Raji (cell line): ENCODE measurements around the gene SEMA4F.

Source experiments
- POLR2A ChIP-seq: IDR thresholded peaks from 2 replicates; pipeline ENCODE4 v1.6.1; 2011; ENCODE audit warnings: low read depth, low read length, control low read depth; ENCODE audit not compliant: insufficient read depth

The SEMA4F gene

GRCh38 chr2:74691929-74692328, 37.9 kb downstream of the SEMA4F start:
- no peak for TF ChIP-seq POLR2A

DNA sequence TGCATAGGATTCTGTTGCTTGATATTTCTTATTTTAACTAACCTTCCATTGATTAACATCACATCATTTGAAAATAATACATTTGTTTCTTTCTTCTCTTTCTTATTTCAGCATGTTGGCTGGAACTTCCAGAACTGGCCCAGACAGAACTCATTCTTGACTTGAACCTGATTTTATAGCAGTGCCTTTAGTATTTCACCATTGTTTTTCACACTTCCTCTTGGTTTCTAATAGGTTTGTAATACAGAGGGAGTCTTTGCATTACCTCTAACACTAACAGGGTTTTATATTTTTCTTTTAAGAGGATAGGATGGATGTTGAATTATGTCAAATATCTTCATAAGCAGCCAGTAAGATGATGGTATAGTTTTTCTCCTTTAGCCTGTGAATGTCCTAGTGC, 39.2 kb downstream of the SEMA4F start:
- no peak for TF ChIP-seq POLR2A

DNA sequence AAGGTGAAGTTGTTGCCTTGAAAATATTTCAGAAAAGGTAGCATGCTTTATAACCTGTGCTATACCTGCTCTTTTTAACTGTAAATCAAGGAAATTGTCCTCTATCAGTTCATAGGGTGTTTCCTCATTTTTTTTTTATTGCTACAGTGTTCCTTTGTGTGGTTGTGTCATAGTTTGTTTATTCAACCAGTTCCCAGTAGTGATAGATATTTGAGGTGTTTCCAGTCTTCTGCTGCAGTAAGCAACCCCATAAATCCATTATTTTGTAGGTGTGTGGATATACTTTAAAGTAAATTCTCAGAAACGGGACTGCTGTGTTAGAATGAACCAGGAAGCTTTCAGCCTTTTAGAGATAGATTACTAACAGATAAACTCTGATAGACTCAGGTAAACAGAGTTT, 39.6 kb downstream of the SEMA4F start:
- no peak for TF ChIP-seq POLR2A

GRCh38 chr2:74694281-74694680, 40.2 kb downstream of the SEMA4F start:
- no peak for TF ChIP-seq POLR2A

- no peak for TF ChIP-seq POLR2A
Measured at GRCh38 chr2:74695663-74696062, 41.6 kb downstream of the SEMA4F start.

DNA sequence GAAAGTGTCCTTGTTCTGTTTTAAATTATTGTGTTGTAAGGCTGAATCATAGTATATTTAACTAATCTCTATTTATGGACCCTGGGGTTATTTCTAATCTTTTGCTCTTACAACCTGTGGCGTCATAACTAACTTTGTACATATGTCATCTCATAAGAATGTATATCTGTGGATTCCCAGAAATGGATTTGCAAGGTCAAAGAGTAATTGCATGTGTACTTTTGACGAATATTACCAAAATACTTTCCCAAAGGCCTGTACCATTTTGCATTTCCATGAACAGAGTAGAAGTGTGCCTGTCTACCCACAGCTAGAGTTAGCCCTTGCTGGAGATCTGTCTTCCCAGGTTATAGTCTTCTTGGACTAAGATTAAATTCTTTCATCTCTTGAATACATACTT, 42.8 kb downstream of the SEMA4F start:
- TF ChIP-seq POLR2A = no peak

GRCh38 chr2:74700643-74701372, 46.8 kb downstream of the SEMA4F start:
- no peak for TF ChIP-seq POLR2A

DNA sequence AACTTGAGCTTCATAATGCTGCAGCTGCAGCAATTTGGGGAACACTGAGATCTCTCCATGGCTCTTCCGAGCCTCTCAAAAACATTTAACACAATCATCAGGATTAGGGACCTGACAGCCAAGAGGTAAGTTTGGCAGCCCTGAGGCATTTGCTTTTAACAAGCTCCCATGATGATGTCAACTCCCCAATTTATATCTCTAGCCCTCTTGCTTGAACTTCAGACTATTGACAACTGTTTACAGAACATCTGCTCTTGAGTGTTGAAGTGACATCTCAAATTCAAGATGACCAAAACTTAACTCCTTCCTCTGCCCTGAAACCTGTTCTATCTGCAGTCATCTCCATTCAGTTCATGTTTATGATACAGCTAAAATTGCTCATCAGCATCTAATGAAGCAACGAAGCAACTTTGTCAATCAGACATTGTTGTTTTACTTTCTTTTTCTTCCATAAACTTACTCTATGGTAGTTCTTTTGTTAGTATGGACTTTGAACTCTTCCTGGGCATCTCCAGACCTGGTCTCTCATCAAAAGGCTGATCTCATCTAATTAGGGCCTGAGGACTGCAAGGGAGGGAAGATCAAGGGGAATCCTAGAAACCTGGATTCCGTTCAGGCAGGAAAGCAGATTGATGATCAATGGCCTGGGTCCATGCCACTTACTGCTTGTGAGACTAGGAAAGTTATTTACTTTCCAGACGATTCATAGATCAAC, 48.1 kb downstream of the SEMA4F start:
- no peak for TF ChIP-seq POLR2A

DNA sequence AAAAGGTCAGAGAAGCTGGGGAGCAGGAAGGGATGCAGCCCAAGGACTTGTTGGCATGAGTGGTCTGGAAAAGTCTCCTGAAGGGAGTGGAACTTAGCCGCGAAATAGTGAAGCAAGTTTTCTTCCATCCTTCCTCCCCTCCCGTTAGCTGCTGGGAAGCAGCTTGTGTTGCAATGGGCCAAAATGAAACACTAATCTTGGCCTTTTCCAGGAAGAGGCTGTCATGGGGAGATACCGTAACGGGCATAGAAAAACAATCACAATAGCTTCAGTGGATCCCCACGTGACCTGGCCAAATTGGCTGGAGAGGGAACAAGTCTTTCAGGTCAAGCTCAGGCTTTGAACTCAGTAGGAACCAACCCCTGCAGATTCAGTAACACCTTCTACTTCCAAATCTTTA, 49.3 kb downstream of the SEMA4F start:
- no peak for TF ChIP-seq POLR2A

DNA sequence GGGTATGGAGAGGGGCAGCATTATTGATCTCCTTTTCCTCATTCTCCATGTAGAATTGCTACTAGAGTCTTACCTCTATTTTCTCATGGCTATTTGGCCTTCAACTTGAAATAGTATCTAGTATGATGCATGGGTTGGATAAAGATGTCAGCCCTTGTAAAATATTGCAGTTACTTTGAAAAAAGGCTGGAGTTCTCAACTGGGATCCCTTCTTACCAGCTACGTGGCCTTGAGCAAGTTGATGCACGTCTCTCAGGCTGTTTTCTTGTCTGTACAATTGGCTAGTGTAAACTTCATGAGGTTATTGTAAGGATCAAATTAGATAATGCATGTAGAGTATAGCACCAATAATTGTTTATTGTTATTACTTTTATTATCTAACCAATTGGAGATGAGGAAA, 50.2 kb downstream of the SEMA4F start:
- TF ChIP-seq POLR2A = no peak

GRCh38 chr2:74706741-74707140, 52.7 kb downstream of the SEMA4F start:
- no peak for TF ChIP-seq POLR2A

- no peak for TF ChIP-seq POLR2A
Measured at GRCh38 chr2:74707837-74708236, 53.8 kb downstream of the SEMA4F start.

- no peak for TF ChIP-seq POLR2A
Measured at GRCh38 chr2:74708296-74708695, 54.2 kb downstream of the SEMA4F start.

- no peak for TF ChIP-seq POLR2A
Measured at GRCh38 chr2:74708883-74709282, 54.8 kb downstream of the SEMA4F start.

DNA sequence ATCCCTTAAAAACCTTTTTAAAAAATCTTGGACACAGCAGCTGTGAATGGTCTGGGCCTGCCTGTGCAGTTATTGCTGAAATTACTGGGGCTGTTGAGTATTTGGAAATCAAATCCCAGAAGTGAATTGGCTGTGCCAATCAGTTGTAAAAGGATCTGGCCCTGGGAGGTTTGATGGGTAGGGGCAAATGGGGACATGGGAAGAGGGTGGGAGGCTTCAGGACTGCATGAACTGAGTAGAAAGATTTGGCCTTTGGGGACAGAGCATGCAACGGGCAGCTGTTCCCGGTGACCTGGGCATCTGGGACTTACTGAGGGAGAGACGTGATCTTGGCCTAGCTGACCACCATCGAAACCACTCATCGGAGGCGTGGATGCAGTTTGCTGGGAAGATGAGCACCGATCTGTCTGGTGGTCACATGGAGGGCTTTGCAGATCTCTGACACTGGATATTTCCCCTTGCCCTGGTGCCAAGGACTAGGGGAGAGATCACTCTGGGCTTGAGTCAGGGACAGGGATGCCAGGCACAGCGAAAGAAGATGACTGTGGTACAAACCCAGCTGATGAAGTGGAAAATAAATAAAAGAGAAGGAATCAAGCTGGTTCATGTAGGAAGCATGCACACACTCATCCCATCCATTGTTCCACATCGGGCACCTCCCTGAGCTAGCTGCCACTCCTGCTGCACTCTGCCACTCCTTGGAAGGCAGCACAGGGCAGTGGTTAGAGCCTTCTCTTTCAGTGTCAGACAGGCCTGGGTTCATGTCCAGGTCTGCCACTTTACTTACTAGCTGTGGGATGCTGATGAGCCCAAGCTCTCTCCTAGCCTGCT, 58.4 kb downstream of the SEMA4F start:
- TF ChIP-seq POLR2A = no peak

GRCh38 chr2:74714691-74715080, 60.6 kb downstream of the SEMA4F start:
- no peak for TF ChIP-seq POLR2A
